ENCODE results near the gene PDLIM4. TPM values are rescaled to one million over a fixed set of nuclear protein-coding genes. Genes with fewer than 3 reads are reported as not detected.
A peak's percentile ranks its signal among the peaks of the same experiment; 100 is the strongest.

The PDLIM4 gene
- total RNA-seq, 4 donors from 2014 or later: 16.5 to 79.2 (median 47.7) TPM

DNA sequence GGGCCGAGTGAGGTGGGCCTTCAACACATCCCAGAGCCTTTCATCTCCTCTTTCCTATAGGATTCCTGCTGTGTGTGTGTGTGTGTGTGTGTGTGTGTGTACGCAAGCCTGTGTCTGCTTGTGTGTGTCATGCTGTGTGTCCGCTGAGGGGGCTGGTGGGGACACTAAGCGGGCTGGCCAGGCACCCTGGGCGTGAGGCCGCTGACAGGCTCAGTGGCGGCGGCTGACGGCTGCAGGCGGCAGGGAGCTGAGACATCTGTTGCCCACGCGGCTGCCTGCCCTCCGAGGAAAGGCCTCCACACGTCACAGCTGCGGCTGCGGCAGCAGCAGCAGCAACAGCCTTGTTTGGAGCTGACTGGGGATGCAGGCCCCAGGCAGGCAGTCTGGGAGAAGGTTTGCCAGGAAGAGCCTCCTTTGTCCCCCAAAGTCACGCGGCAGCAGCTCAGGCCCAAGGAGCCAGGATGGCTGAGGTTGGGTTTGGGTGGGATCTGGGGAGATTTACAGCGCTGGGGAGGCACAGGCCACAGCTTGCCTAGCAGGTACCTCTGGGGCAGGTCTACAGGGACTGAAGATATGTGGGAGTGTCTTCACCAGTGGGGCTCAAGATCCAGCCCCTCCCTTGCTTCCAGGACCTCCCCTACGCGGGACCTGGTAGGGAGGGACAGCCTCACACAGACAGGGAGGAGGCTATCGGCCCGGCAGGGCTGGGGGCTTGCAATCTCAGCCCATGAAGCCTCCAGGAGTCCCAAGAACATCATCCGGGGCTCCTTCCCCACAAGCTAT is 1.8 kb downstream of the PDLIM4 start:
- WGBS, 2 donors: 29% methylated on average over 6 of the region's 24 CpGs; no CpG with 5 or more reads in 1 of the 2 donors
- no peak for DNase-seq
- TF ChIP-seq, protein P1, sequence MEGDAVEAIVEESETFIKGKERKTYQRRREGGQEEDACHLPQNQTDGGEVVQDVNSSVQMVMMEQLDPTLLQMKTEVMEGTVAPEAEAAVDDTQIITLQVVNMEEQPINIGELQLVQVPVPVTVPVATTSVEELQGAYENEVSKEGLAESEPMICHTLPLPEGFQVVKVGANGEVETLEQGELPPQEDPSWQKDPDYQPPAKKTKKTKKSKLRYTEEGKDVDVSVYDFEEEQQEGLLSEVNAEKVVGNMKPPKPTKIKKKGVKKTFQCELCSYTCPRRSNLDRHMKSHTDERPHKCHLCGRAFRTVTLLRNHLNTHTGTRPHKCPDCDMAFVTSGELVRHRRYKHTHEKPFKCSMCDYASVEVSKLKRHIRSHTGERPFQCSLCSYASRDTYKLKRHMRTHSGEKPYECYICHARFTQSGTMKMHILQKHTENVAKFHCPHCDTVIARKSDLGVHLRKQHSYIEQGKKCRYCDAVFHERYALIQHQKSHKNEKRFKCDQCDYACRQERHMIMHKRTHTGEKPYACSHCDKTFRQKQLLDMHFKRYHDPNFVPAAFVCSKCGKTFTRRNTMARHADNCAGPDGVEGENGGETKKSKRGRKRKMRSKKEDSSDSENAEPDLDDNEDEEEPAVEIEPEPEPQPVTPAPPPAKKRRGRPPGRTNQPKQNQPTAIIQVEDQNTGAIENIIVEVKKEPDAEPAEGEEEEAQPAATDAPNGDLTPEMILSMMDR (IDR thresholded peaks at IDR 0.05): no peak
- peak in 2 of 4 donors; percentile 47 to 56 for TF ChIP-seq POLR2A (IDR thresholded peaks at IDR 0.05)
- H3K27ac ChIP-seq: peak overlapping the region; percentile 88 to 97 (median 94)
- peak overlapping the region; percentile 66 to 87 (median 73) for H3K4me3 ChIP-seq
- peaks cover 0 to 3% (median 0%) of the 10 kb centered on the region in 4 donors for H3K27me3 ChIP-seq
- H3K9me3 ChIP-seq: no peaks in the 10 kb centered on the region
- peaks cover 57 to 96% (median 69%) of the 10 kb centered on the region in 3 donors for H3K4me1 ChIP-seq
- intact Hi-C loops (cut with DNase I): loop anchor here (10.0 kb wide), 1 partner anchor 236 kb away; the partner anchor contains the start of gene IRF1
- peaks cover 0 to 33% (median 0%) of the 10 kb centered on the region in 3 donors for H3K36me3 ChIP-seq

DNA sequence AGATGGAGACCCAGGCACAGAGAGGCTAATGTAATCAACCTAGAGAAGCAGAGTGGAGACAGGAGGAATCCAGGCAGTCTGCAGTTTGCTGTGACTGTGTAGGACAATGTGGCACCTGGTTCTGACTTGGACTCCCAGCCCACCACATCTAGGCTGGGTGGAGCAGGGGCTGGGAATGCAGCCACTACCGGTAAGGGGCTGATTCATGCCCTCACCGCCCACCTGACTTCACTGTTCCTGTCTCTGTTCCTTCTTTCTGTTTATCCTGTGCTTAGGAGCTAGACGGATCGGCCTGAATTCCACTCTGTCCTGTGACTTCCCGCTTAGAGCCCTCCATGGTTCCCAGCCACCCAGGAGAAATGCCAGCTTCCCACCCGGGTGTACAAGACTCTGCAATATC is 2.6 kb downstream of the PDLIM4 start:
- Histone ChIP-seq H3K4me3 (peak overlapping the region in 3 of 4 donors; percentile 72 to 87 (median 74)), H3K27ac (peak overlapping the region; percentile 88 to 97 (median 94)), H3K27me3 (peaks cover 0 to 3% (median 0%) of the 10 kb centered on the region in 4 donors), H3K4me1 (peaks cover 57 to 96% (median 67%) of the 10 kb centered on the region in 3 donors), H3K9me3 (no peaks in the 10 kb centered on the region), H3K36me3 (peaks cover 0 to 41% (median 0%) of the 10 kb centered on the region in 3 donors)
- 11 to 16% methylated on average over 5 to 6 of the region's 6 CpGs for WGBS, 2 donors
- no peak for DNase-seq
- TF ChIP-seq POLR2A (IDR thresholded peaks at IDR 0.05): no peak
- TF ChIP-seq, protein P1 (IDR thresholded peaks at IDR 0.05): no peak
- intact Hi-C loops (cut with DNase I): no loop called here

DNA sequence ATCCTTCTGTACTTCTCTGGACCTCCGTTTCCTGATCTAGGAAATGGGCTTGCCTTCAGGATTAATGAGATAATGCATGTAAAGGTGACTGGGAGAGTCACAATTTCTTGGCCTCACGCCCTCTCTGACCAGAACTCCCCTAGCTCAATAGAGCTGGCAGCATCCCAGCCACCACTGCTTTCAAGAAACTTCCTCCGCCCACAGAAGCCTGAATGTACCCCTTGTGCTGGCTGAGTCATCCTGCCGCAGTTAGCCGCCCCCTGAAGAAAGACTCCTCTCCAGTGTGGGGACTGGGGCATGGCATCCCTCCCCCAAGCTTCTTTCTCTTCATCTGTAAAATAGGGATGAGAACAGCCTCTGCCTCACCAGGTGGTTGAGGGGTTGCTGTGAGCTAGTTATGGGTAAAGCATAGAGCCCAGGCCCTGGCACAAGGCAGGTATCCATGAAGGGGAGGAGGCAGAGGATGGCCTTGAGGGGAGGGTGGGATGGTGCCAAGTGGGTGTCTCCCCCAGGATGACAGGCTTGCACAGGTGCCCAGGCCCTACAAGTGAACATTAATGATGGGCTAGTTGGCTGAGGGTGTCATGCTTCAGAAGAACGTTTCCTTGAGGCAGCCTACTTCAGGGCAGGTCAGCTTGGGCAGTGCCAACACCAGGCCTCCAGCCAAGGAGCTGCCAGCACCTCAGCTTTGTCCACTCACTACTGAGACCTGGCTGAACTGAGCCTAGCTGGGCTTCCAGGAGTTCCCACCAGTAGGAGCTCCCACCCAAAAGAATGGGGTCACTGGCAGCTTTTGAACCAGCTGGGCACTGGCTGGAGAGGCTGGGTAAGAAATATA is 3.4 kb downstream of the PDLIM4 start:
- H3K36me3 ChIP-seq: peaks cover 0 to 47% (median 0%) of the 10 kb centered on the region in 3 donors
- TF ChIP-seq POLR2A (IDR thresholded peaks at IDR 0.05): no peak
- TF ChIP-seq, protein P1 (IDR thresholded peaks at IDR 0.05): no peak
- H3K27ac ChIP-seq: peak overlapping the region; percentile 88 to 97 (median 94)
- H3K4me1 ChIP-seq: peaks cover 64 to 96% (median 67%) of the 10 kb centered on the region in 3 donors
- H3K9me3 ChIP-seq: no peaks in the 10 kb centered on the region
- intact Hi-C loops (cut with DNase I): no loop called here
- H3K4me3 ChIP-seq: no peak overlapping the region
- peaks cover 0 to 3% (median 0%) of the 10 kb centered on the region in 4 donors for H3K27me3 ChIP-seq
- WGBS, 2 donors: 12 to 18% methylated on average over 2 to 3 of the region's 6 CpGs
- DNase-seq: no peak

DNA sequence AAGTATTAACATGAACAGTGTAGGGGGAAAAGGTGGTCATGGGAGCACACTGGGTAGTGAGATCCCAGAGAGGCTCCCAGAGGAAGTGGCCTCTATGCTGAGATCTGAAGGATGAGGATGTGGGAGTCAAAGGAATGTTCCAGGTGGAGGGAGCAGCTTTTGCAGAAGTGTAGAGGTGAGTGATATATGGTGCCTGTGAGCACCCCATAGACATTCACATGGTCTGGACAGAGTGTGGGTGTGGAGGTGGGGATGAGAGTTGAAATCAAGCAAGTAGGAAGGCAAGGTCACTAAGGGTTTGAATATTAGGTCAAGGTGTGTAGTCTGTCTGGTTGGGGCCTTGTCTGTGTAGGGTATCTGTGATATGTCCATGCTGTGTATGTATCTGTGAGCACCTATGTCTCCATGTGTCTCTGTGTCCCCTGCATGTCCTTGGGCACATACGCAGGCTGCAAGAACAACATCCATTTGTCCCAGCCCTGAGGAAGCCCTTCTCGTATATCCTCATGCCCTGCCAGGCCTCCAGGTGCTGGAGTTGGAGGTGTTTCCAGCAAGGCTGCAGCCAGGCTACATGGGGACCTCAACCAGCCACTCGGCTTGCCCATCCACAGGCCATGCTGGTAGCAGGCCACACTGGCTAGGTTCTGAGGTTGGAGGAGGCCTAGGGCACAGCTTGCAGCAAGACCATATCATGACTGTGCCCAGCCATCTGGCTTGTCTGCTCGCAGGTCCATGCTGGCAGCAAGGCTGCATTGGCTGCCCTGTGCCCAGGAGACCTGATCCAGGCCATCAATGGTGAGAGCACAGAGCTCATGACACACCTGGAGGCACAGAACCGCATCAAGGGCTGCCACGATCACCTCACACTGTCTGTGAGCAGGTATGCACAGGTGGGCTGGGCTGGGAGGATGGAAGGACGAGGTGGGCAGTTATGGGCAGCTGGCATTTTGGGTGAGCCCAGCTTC is 4.7 kb downstream of the PDLIM4 start:
- peak overlapping the region in 3 of 4 donors; percentile 94 to 97 (median 95) for H3K27ac ChIP-seq

More for the DNA sequence above, 4.7 kb downstream of the PDLIM4 start:
- TF ChIP-seq, protein P1 (IDR thresholded peaks at IDR 0.05): no peak
- TF ChIP-seq POLR2A (IDR thresholded peaks at IDR 0.05): no peak
- no peaks in the 10 kb centered on the region for H3K9me3 ChIP-seq
- intact Hi-C loops (cut with DNase I): no loop called here
- H3K4me1 ChIP-seq: peaks cover 63 to 98% (median 68%) of the 10 kb centered on the region in 3 donors
- no peak for DNase-seq
- H3K4me3 ChIP-seq: no peak overlapping the region
- peaks cover 0 to 3% (median 0%) of the 10 kb centered on the region in 4 donors for H3K27me3 ChIP-seq
- WGBS, 2 donors: 74 to 100% methylated on average over 2 to 4 of the region's 7 CpGs
- peaks cover 5 to 59% (median 10%) of the 10 kb centered on the region in 3 donors for H3K36me3 ChIP-seq
